HG02973 (cell line): ENCODE data around the gene AP1S1.
"Not testable (repeated sequence)": the region's sequence is repeated elsewhere in the genome, so short reads cannot be mapped to it uniquely, and the experiment has no call there.

ENCODE experiments used
- ATAC-seq: cut with Tn5 transposase; IDR thresholded peaks from one replicate; pipeline ENCODE4 v1.9.1; 2021; ENCODE audit warnings: moderate library complexity; ENCODE audit not compliant: unreplicated experiment

The AP1S1 gene

DNA sequence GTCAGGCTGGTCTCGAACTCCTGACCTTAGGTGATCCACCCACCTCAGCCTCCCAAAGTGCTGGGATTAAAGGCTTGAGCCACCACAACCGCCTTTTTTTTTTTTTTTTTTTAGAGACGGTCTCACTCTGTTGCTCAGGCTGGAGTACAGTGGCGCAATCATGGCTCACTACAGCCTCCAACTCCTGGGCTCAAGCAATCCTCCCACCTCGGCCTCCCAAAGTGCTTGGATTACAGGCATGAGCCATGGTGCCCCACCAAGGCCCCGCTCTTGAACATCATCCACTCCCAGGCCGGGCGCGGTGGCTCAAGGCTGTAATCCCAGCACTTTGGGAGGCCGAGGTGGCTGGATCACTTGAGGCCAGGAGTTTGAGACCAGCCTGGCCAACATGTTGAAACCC lies 45.2 kb downstream of the AP1S1 start:
- not testable (repeated sequence) for ATAC-seq

DNA sequence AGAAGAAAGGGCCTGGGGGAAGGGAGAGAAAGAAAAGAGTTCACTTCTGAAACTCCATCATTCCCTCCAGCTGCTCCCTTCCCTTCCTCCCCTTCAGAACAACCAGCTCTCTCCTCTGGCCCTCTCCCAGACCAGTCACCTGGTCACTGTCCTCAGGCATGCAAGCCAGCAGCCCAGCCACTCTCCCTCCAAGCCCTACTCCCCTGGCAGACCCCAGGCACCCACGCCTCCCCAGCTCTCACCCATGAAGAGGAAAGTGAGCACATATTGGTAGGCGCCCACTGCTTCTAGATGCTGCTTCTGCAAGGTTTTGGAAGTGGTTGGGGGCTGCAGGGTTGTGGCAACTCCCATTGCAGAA lies 46.2 kb downstream of the AP1S1 start:
- no peak for ATAC-seq

DNA sequence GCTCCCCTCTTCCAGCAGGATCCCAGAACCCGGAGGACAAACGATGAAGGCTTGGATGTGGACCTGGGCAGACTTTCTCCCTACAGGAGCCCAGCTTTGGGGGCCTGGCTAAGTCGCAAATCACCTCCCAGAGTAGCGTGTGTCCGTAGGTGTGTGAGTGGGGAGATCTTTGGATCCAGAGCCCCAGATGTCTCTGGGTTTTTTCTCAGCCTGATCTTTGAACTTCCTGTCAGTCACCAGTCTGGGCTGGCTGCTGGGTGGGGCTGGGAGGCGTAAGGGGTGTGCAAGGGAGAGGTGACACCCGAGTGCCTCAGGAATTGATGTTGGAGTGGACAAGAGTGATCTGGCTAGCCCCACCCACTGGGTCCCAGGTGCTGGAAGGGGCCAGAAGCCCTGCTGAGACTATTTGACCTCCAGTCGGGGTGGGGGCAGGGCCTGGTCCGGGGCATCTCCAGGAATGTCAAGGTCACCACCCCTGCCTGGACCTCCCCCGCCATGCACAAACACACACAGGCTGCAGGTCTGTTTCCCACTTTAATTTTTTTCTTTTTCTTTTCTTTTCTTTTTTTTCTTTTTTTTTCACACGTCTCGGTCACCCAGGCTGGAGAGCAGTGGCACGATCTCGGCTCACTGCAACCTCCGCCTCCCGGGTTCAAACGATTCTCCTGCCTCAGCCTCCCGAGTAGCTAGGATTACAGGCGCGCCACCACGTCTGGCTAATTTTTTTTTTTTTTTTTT lies 46.8 kb downstream of the AP1S1 start, which contains the start of gene MOGAT3:
TSS of gene MOGAT3 (minus strand) at position 175 of the 738 bp plus-strand sequence. CDS start 182 bp downstream, outside the sequence.
- no peak for ATAC-seq

DNA sequence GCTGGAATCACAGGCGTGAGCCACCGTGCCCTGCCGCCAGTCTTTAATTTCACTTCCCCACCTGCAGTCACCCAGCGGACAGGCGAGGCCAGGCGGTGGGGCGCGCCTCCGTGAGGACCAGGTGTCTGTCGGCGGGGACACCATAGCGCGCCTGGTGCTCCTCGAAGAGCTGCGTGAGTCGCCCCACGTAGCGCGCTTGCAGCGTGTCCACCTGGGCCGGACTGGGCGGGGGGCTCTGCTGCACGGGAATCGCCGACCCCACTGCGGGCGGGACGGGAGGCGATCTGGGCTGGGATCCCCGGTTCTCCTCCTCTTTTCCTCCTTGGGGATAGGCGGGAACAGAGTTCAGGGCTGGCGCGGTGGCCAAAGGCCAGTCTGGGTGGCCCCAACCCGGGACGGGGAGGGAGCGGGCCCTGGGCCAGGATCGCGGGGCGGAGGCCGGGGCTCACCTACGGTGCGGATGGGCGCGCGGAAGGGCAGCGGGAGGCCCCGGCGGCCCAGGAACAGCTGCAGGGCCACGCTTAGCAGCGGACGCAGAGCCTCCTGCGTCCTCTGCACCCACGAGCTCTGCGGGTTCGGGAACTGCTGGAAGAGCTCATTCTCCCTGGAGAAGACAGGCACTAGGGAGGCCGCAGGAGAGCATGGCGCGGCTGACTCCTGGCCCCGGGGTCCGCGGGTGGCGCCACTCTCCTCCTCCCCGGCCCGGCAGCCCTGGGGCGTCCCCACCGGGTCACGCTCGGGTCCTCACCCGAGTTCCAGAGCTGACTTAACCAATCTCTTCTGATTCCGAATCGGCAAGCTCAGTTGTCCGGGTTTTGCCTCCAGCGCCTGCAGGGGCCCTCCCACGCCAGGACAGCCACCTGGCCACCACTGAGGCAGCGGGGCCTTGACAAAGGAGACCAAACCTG lies 47.7 kb downstream of the AP1S1 start:
- no peak for ATAC-seq

DNA sequence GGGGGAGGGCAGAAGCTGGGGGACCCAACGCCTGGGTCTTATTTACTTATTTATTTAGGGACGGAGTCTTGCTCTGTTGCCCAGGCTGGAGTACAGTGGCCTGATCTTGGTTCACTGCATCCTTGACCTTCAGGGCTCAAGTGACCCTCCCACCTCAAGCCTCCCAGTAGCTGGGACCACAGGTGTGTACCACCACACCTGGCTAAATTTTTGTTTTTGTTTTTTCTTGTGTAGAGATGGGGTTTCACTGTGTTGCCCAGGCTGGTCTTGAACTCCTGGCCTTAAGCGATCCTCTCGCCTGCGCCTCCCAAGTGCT lies 48.3 kb downstream of the AP1S1 start:
- ATAC-seq, result no peak

DNA sequence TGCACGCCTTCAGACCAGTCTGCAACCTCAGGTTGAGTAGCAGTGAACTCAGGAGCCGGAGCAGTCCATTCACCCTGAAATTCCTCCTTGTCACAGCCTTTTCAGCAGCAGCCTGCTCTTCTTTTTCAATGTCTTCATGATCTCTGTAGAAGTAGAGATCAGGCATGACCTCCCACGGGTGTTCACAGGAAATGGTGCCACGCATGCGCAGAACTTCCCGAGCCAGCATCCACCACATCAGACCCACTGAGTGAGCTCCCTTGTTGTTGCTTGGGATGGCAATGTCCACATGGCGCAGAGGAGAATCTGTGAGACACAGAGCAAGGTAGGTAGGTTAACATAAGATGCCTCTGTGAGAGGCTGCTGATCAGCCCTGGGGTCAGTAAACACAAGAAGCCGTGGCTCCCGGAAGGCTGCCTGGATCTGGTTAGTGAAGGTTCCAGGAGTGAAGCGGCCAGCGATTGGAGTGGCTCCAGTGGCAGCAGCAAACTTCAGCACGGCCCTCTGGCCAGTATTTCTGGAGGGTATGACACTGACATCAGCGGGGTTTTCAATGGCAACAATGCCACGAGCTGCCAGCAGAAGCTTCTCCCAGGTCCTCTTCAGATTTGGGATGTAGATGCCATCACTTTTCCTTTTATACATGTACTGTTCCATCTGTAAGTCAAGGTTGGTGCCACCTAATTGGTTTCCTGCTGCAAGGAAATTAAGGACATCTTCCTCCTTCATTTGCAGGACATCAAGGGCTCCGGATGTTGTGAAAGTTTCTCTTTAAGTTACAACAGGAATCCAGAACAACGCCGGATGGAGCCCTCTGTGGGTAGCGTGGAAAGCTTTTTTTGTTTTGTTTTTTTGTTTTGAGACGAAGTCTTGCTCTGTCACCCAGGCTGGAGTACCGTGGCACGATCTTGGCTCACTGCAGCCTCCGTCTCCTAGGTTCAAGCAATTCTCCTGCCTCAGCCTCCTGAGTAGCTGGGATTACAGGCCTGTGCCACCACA lies 49.8 kb downstream of the AP1S1 start:
- ATAC-seq, result not testable (repeated sequence)

DNA sequence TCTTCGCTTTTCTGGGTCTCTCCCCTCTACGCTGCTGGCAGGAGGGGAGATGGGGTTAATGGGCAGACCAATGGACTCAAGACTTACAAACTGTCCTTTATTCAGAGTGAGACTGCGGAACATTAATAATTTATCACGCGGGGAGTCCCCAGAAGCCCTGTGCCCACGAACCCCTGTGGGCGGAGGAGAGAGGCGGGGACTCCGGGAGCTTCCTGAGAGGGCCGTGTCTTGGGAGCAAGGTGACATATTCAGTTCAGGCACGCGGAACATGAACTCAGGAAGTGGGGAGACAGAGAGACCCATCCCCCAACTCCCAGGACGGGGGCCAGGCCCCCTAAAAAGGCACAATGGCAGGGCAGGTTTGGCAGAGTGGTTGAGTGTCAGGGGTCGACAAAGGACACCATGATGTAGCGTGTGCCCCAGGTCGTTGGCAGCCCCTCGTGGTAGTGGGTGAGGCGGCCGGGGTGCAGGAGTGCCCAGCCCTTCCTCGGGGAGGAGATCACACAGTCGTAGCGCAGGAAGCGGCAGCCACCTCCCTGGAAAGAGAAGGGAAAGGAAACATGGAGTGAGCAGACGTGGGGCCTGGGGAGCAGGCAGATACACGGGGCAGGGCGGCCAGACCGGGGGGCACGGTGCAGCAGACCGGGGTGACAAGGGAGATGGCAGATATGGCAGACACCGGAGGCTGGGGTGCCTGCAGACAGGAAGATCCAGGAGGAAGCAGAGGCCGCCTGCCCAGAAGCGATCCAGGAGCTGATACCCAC lies 51.8 kb downstream of the AP1S1 start:
- ATAC-seq, result no peak

DNA sequence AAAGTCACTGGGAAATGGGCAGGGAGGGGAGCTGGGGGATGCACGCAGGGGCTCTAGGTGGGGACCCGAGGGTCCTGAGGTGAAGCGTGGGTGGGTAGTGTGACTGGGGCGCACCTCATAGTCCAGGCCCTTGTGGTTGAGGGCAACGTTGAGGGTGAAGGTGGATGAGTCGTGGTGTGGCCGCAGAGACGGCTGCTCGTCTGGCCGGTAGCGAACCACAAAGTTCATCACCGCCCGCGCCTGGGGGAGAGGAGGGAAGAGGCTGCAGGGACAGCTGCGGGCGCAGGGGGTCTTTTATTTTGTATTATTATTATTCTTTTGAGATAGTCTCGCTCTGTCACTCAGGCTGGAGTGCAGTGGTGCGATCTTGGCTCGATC lies 52.4 kb downstream of the AP1S1 start:
- no peak for ATAC-seq

DNA sequence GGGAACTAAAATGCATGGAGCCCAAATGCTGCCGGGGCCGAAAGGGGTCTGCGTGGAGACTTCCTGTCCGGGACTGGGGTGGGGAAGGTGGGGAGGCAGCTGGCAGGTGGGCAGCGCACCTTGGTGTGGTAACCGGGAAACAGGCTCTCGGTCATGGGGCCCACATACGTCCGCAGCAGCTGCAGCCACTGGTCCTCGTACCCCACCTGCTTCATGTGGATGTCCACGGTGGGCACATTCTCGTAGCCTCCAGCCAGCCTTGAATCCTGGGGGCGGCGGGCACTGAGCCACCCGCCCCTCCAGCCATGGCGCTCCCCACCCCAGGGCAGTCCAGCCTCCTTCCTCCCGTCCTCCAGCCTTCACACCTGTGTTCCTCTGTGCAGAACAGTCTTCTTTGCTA lies 53.2 kb downstream of the AP1S1 start:
- no peak for ATAC-seq

DNA sequence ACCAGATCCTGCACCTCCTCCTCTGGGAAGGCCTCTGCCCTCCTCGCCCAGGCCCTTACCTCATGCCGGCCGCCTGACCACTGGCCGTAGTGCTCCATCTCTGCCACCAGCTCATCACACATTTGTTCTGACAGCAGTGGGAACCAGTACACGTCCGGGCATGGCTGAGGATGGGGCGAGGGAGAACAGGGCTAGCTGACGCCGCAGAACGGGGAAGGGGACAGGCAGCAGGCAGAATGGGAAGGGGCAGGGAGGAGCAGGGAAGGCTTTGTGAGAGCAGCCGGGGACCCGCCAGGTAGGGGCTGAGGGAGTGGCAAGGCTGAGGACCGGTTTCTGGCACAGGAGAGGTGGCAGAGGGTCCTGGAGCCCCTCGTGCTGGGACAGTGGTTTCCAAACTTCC lies 54.5 kb downstream of the AP1S1 start:
- no peak for ATAC-seq

DNA sequence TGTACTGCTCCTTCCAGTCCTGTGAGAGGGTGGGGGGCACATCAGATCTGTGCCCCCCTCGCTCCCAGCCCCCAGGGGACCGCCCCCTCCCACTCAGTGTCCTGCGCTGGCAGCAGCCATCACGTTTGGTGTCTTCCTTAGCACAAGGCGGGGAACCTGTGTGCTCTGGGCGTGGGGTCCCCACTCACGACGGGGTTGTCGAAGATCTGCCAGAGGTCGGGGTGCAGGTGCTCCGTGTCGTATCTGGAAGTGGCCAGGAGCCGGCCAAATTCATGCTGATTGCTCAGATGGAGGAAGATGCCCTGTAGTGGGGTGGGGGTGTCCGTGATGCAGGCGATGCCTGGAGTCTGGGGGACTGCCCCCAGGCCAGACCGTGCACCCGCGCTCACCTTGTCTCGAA lies 55.9 kb downstream of the AP1S1 start:
- ATAC-seq, result no peak
